Activated CD4-positive, alpha-beta T cell treated with anti-CD3 and anti-CD28 coated beads, Interleukin-2, amount 50 U/mL, for 48 hours (primary cell): Measurements from ENCODE around the gene FBXL19.
"Not testable (repeated sequence)": the region's sequence is repeated elsewhere in the genome, so short reads cannot be mapped to it uniquely, and the experiment has no call there.

Source experiments
- DNase-seq, 2 experiments: peaks; one replicate each; pipeline ENCODE4 v3.0.0-alpha.2; 2020

FBXL19 gene

GRCh38 chr16:30922420-30922959, 882 bp upstream of the FBXL19 start:
- DNase-seq, result peak; percentile 100

- peak; percentile 97 to 98 for DNase-seq
Measured at GRCh38 chr16:30922960-30923535, 324 bp upstream of the FBXL19 start.

GRCh38 chr16:30924076-30924912, 922 bp downstream of the FBXL19 start:
- DNase-seq, result peak; percentile 23 to 25

- no peak for DNase-seq
Measured at GRCh38 chr16:30924913-30925631, 1.7 kb downstream of the FBXL19 start.

- no peak for DNase-seq
Measured at GRCh38 chr16:30925632-30925987, 2.2 kb downstream of the FBXL19 start.

- no peak for DNase-seq
Measured at GRCh38 chr16:30925995-30926811, 2.8 kb downstream of the FBXL19 start.

- no peak for DNase-seq
Measured at GRCh38 chr16:30926937-30927788, 3.8 kb downstream of the FBXL19 start.

- peak; percentile 35 to 50 for DNase-seq
Measured at GRCh38 chr16:30927789-30928378, 4.5 kb downstream of the FBXL19 start.

GRCh38 chr16:30928390-30928789, 5.0 kb downstream of the FBXL19 start:
- no peak for DNase-seq

GRCh38 chr16:30929167-30929566, 5.8 kb downstream of the FBXL19 start:
- DNase-seq, result no peak

GRCh38 chr16:30930160-30930571, 6.8 kb downstream of the FBXL19 start:
- DNase-seq, result no peak

GRCh38 chr16:30931068-30931650, 7.8 kb downstream of the FBXL19 start:
- DNase-seq, result no peak

- peak; percentile 58 to 67 for DNase-seq
Measured at GRCh38 chr16:30934827-30935557, 11.6 kb downstream of the FBXL19 start.

GRCh38 chr16:30937692-30938091, 14.3 kb downstream of the FBXL19 start:
- no peak for DNase-seq

GRCh38 chr16:30939571-30939970, 16.2 kb downstream of the FBXL19 start:
- not testable (repeated sequence) for DNase-seq

GRCh38 chr16:30941600-30942425, 18.4 kb downstream of the FBXL19 start:
- peak; percentile 73 to 79 for DNase-seq

- DNase-seq, result peak in 1 of 2 experiments; percentile 15
Measured at GRCh38 chr16:30942426-30942806, 19.0 kb downstream of the FBXL19 start.

GRCh38 chr16:30944352-30944751, 21.0 kb downstream of the FBXL19 start:
- DNase-seq, result no peak
